RWPE1 (cell line): Measurements from ENCODE around the gene CARD10.
A peak's percentile ranks its signal among the peaks of the same experiment; 100 is the strongest.
"Not testable (repeated sequence)": the region's sequence is repeated elsewhere in the genome, so short reads cannot be mapped to it uniquely, and the experiment has no call there.

ENCODE experiments used
- CTCF ChIA-PET: fragments of 350-600 bp; sonication (Branson Sonifier 250); formaldehyde crosslinking; extraction: SDS; loops from one replicate; lab custom pipeline; 2021; lab: Yijun Ruan, JAX
- POLR2A ChIA-PET: fragments of 400-600 bp; formaldehyde crosslinking; extraction: SDS; loops from one replicate; lab custom pipeline; 2020; ENCODE audit warnings: antibody characterized with exemption; ENCODE audit not compliant: low non-redundant PET; lab: Yijun Ruan, JAX
- DNase-seq: peaks from one replicate; pipeline ENCODE4 v3.0.0; 2012; ENCODE audit warnings: low spot score
- H3K27ac ChIP-seq: fragments of 450-650 bp; 2 replicates; pipeline ENCODE4 v1.5.1; 2017
- TF ChIP-seq, protein P1 (sequence below): fragments of 450-650 bp; conservative IDR thresholded peaks from 2 replicates; pipeline ENCODE4 v1.5.1; 2017; ENCODE audit warnings: low read depth, mild to moderate bottlenecking

The CARD10 gene

DNA sequence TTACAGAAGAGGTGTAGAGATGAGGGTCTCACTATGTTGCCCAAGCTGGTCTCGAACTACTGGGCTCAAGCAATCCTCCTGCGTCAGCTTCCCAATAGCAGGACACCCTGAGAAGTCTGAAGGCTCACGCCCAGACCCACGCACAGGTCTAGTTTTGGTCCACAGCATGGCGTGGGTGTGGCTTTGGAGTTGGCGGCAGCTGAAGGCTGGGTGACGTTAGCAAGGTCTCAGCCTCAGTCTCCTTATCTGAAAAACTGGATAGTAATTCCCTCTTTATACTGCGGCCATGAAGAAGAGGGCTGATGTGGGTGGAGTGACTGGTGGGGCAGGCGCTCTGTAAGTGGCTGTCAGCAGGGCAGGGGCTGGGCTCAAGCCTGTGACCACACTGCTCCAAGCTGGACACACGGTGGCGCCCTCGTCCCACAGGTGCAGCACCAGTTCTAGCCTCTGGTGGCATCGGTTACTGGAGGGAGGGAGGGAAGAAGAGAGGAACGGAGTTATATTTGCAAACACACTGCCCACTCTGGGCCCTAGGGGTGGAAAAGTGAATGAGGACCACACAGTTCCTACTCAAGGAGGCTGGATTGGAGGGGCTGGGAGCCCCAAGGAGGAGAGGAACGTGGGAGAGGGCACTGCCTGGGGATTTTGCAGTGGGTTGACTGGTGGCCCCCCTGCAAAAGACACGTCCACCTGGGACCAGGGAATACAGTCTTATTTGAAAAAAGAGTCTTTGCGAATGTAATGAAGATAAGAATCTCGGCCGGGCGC, 19.6 kb upstream of the CARD10 start:
- POLR2A ChIA-PET = no interaction called here
- TF ChIP-seq, protein P1, sequence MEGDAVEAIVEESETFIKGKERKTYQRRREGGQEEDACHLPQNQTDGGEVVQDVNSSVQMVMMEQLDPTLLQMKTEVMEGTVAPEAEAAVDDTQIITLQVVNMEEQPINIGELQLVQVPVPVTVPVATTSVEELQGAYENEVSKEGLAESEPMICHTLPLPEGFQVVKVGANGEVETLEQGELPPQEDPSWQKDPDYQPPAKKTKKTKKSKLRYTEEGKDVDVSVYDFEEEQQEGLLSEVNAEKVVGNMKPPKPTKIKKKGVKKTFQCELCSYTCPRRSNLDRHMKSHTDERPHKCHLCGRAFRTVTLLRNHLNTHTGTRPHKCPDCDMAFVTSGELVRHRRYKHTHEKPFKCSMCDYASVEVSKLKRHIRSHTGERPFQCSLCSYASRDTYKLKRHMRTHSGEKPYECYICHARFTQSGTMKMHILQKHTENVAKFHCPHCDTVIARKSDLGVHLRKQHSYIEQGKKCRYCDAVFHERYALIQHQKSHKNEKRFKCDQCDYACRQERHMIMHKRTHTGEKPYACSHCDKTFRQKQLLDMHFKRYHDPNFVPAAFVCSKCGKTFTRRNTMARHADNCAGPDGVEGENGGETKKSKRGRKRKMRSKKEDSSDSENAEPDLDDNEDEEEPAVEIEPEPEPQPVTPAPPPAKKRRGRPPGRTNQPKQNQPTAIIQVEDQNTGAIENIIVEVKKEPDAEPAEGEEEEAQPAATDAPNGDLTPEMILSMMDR = peak; percentile 93
- CTCF ChIA-PET = interaction anchor here (0.6 to 4.9 kb wide), 12 partner anchors 9 to 461 kb away, joined by 3 to 38 read pairs (median 6); no protein-coding TSS in a partner anchor
- peak; percentile 80 for DNase-seq
- peak overlapping the region; percentile 29 for H3K27ac ChIP-seq

DNA sequence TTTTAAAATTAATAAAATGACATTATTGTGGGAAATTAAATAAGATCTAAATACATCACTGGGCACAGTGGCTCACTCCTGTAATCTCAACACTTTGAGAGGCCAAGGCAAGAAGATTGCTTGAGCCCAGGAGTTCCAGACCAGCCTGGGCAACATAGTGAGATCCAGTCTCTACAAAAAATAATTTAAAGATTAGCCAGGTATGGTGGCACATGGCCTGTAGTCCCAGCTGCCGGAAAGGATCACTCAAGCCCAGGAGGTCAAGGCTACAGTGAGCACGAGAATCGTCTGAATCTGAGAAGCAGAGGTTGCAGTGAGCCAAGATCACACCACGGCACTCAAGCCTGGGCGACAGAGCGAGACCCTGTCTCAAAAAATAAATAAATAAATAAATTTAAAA, 15.9 kb upstream of the CARD10 start:
- ChIA-PET POLR2A (no interaction called here), CTCF (no interaction called here)
- TF ChIP-seq, protein P1 = no peak
- no peak for DNase-seq
- H3K27ac ChIP-seq = no peak overlapping the region

GRCh38 chr22:37534445-37534844, 15.2 kb upstream of the CARD10 start:
- no peak for DNase-seq
- POLR2A ChIA-PET = no interaction called here
- TF ChIP-seq, protein P1 = no peak

DNA sequence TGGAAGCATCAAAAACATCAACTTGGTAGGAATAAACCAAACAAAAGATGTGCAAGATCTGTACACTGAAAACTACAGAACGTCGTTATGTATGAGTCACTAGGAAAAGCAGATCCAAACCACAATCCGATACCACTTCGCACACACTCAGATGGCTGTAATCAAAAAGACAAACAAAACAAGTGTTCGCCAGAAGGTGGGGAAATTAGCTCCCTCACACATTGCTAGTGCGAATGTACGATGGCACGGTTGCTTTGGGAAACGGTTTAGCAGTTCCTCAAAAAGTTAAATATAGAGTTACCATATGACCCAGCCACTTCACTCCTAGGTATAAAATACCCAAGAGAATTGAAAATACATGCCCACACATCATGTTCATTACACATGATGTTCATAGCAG, 14.8 kb upstream of the CARD10 start:
- no peak for DNase-seq
- POLR2A ChIA-PET = no interaction called here
- H3K27ac ChIP-seq = no peak overlapping the region
- CTCF ChIA-PET = no interaction called here
- TF ChIP-seq, protein P1 = no peak

More at GRCh38 chr22:37534445-37534844, 15.2 kb upstream of the CARD10 start:
- CTCF ChIA-PET = no interaction called here
- no peak overlapping the region for H3K27ac ChIP-seq

DNA sequence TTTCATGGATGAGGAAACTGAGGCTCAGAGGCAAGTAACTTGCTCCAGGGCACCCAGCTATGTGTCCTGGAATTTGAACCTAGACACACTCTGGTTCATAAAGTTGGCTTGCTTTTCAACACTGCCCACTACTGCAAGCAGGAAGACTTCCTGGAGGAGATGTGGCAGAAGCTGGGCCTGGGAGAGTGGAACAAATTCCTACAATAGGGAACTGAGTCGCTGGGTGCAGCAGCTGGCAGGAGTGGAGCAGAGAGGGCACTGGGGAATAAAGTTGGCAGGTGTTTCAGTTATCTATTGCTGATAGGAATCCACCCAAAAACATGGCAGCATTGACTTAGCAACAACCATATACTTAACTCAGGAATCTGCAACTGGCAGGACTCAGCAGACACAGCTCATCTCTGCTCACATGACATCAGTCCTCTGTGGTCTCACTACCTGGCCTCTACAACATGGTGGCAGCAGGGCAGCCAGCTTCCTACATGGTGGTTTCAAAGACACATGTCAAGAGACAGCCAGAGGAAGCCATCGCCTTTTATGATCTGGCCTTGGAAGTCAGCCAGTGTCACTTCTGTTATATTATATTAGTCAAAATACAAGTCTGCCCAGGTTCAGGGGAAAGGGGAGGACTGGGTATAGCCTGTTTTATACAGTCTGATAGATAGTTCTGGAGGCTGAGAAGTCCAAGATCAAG, 10.6 kb upstream of the CARD10 start:
- TF ChIP-seq, protein P1 = no peak
- CTCF ChIA-PET = interaction anchor here (0.7 kb wide), 1 partner anchor 9 kb away, joined by 3 read pairs; no protein-coding TSS in a partner anchor
- POLR2A ChIA-PET = no interaction called here
- no peak for DNase-seq
- 0 out of 2 replicates have a peak overlapping the region, but pooled peaks have one; percentile 1 for H3K27ac ChIP-seq

- POLR2A ChIA-PET, DNase-seq: not testable (repeated sequence)
- CTCF ChIA-PET = interaction anchor here (0.6 to 1.0 kb wide), 3 partner anchors 10 to 80 kb away, joined by 4 to 6 read pairs (median 4); no protein-coding TSS in a partner anchor
- peak overlapping the region; percentile 47 for H3K27ac ChIP-seq
Measured at GRCh38 chr22:37527952-37528351, 8.7 kb upstream of the CARD10 start.

- CTCF ChIA-PET = interaction anchor here (1.0 kb wide), 1 partner anchor 40 kb away, joined by 4 read pairs; no protein-coding TSS in a partner anchor
- DNase-seq, POLR2A ChIA-PET: not testable (repeated sequence)
Measured at GRCh38 chr22:37527081-37527752, 8.0 kb upstream of the CARD10 start.

More at GRCh38 chr22:37527081-37527752, 8.0 kb upstream of the CARD10 start:
- H3K27ac ChIP-seq = peak overlapping the region; percentile 96
